ENCODE results near the gene SEC16A. TPM values are rescaled to one million over a fixed set of nuclear protein-coding genes. Genes with fewer than 3 reads are reported as not detected.

The SEC16A gene
- total RNA-seq, 1 donor from 2014 or later: 89.9 TPM

DNA sequence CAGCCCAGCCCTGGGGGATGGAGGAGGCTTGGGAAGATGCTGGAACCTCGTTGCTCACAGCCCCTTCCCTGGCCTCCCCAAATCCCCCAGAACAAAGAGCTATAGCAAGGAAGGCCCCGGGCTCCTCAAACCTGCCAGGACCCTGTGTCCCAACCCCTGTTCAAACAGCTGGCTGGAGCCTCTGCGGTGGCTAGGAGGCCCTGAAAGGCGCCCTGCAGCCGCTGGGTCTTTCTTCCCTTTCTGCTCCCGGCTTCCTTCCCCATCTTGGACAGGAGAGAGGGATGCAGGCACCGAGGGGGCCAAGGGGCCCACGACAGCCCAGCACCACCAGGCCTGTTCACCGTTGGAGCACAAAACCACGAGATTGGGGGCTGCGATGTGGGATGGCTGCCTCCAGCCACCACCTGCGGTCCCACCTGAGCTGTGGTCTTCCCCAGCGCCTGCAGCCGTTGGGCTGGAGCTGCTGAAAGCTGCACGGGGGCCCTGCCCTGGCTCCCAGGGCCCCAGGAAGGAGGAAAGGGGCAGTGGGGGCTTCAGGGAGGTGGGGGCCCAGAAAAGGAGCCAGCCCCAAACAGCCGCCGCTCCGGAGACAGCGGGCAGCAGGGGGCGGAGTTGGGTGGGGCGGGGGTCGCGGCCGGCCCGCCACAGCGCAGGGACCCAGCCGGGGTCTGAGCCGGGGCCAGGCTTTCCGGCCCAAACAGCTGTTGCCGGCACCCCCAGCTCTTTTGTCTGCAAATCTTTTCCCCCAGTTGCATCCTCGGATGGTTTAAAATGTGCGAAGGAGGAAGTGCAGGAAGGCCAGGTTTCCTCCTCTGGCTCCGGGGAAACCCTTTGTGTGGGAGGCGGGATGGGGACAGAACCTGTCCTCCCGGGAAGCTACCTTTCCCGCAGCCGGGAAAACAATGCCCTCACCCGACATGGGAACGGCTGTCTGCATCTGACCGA is 46.9 kb upstream of the SEC16A start:
- TF ChIP-seq, protein P1, sequence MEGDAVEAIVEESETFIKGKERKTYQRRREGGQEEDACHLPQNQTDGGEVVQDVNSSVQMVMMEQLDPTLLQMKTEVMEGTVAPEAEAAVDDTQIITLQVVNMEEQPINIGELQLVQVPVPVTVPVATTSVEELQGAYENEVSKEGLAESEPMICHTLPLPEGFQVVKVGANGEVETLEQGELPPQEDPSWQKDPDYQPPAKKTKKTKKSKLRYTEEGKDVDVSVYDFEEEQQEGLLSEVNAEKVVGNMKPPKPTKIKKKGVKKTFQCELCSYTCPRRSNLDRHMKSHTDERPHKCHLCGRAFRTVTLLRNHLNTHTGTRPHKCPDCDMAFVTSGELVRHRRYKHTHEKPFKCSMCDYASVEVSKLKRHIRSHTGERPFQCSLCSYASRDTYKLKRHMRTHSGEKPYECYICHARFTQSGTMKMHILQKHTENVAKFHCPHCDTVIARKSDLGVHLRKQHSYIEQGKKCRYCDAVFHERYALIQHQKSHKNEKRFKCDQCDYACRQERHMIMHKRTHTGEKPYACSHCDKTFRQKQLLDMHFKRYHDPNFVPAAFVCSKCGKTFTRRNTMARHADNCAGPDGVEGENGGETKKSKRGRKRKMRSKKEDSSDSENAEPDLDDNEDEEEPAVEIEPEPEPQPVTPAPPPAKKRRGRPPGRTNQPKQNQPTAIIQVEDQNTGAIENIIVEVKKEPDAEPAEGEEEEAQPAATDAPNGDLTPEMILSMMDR (IDR thresholded peaks at IDR 0.05; ENCODE audit: unreplicated experiment): no peak
- Mint-ChIP-seq H3K4me3 (no peak overlapping the region), H3K36me3 (no peaks in the 10 kb centered on the region), H3K27ac (no peak overlapping the region), H3K9me3 (no peaks in the 10 kb centered on the region), H3K27me3 (ENCODE audit: low read depth) (no peaks in the 10 kb centered on the region), H3K4me1 (peaks cover 17% of the 10 kb centered on the region)
- no peak for DNase-seq (ENCODE audit: low spot score in 2 of 2, unreplicated experiment in 2 of 2)

DNA sequence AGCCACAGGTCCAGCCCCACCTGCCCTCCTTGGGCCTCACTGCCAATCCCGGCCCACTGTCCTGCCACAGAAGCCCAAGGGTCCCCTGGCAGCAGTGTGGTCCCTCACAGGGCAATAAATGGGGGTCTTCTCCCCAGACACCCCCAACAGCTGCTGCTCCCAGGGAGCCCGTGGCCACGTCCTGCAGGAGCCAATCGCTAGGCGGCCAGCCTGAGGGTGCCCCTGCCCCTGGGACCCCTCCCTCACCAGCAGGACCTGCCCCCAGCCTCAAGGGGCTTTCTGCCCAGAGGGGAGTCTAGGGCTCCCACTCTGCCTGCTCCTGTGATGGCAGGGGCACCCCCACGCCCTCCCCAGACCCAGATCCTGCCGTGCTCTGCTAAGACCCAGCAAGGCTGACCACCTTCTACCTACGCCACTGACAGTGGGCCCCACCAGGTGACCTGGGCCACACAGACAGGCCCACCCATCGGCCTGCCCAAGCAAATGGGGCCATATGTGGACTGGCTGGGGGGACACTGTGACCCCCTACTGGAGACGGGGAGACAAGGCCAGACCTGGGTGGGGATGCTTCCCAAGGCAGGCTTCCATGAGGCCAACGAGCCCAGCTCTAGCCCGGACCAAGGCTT is 46.0 kb upstream of the SEC16A start:
- no peaks in the 10 kb centered on the region for H3K36me3 Mint-ChIP-seq
- peaks cover 17% of the 10 kb centered on the region for H3K4me1 Mint-ChIP-seq
- H3K27me3 Mint-ChIP-seq (ENCODE audit: low read depth): no peaks in the 10 kb centered on the region
- H3K27ac Mint-ChIP-seq: peak overlapping the region; percentile 30
- DNase-seq (ENCODE audit: low spot score in 2 of 2, unreplicated experiment in 2 of 2): no peak
- TF ChIP-seq, protein P1 (IDR thresholded peaks at IDR 0.05; ENCODE audit: unreplicated experiment): no peak
- no peak overlapping the region for H3K4me3 Mint-ChIP-seq
- no peaks in the 10 kb centered on the region for H3K9me3 Mint-ChIP-seq

DNA sequence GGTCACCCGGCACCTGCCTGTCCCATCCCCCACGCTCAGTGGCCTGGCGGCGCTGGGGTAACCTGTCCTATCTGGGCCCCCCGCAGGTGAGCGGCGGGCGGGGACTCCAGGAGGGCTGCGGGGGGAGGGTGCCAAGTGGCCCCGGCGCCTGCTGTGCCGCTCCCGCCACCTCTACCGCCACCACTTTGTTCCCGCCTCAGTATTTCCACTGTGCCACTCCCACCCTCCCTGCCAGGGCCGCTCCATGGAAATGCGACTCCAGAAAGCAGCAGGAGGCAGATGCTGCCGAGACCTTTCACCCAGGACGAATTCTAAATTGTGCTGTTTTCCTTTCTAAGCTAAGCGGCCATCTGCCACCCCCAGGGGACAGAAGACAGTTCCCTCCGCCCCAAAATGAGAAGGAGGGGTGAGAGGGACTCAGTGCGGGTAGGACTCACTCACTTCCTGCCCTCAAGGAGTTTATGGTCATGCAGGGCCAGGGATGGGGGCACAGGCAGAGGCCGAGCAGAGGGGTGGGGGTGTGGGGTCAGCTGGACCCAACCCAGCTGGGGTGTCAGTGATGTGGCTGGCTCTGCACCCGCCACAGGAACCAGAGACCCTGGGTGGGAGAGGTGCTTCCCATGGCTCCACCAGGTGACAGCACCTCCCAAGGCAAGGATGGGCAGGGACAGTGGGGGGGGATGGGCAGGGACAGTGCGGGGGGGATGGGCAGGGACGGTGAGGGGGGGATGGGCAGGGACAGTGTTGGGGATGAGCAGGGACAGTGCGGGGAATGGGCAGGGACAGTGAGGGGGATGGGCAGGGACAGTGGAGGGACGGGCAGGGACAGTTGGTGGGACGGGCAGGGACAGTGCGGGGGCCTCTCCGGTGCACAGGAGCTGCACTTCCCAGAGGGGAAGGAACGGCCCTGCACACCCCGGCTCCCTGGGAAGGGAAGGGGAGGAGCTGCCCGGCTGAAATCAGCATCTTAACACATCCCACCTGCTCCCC is 45.2 kb upstream of the SEC16A start:
- Mint-ChIP-seq H3K36me3 (no peaks in the 10 kb centered on the region), H3K27ac (peak overlapping the region; percentile 66), H3K4me3 (no peak overlapping the region), H3K4me1 (peaks cover 17% of the 10 kb centered on the region), H3K27me3 (ENCODE audit: low read depth) (no peaks in the 10 kb centered on the region), H3K9me3 (no peaks in the 10 kb centered on the region)
- TF ChIP-seq, protein P1 (IDR thresholded peaks at IDR 0.05; ENCODE audit: unreplicated experiment): no peak
- DNase-seq (ENCODE audit: low spot score in 2 of 2, unreplicated experiment in 2 of 2): no peak

DNA sequence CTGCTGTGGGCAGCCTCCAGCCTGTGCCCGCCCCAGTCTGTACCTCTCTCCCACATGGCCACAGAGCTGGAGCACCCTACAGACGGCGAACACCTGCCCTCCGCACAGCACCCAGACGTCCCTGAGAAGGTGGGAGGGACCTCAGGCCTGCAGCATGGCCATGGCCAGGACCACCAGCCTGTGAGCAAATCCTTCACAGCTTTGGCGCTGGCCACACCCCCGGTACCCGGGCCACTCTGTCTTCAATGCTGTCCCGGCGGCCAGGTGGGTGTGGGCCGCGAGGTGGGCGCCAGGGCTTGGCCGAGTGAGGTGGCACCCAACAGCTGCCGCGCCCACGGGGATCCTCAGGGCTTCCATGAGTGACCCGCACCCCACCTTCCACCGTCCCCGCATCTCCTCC is 44.3 kb upstream of the SEC16A start:
- Mint-ChIP-seq H3K27me3 (ENCODE audit: low read depth) (no peaks in the 10 kb centered on the region), H3K4me3 (no peak overlapping the region), H3K27ac (no peak overlapping the region), H3K36me3 (no peaks in the 10 kb centered on the region), H3K4me1 (peaks cover 13% of the 10 kb centered on the region), H3K9me3 (no peaks in the 10 kb centered on the region)
- DNase-seq (ENCODE audit: low spot score in 2 of 2, unreplicated experiment in 2 of 2): no peak
- TF ChIP-seq, protein P1 (IDR thresholded peaks at IDR 0.05; ENCODE audit: unreplicated experiment): no peak

DNA sequence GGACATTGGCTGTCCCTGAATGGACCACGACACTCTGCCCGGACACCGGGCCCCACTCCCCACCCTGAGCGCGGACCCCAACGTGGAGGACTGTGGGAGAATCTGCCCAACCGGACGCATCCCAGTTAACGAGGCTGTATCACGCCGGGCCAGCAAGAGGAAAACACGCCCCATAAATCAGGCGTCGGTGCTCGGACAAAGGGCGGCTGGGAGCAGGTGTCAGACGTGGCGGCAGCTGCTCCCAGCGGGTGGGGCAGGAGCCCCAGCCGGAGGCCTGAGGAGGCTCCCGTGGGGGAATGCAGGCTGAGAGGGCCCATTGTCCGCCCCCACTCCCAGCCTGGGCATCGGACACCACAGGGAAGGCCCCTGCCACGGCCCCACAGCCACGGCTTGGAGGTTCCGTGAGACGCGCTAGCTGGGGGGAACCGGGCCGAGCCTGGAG is 43.8 kb upstream of the SEC16A start:
- Mint-ChIP-seq H3K4me1 (peaks cover 12% of the 10 kb centered on the region), H3K9me3 (no peaks in the 10 kb centered on the region), H3K36me3 (no peaks in the 10 kb centered on the region), H3K27ac (no peak overlapping the region), H3K4me3 (no peak overlapping the region), H3K27me3 (ENCODE audit: low read depth) (no peaks in the 10 kb centered on the region)
- DNase-seq (ENCODE audit: low spot score in 2 of 2, unreplicated experiment in 2 of 2): no peak
- TF ChIP-seq, protein P1 (IDR thresholded peaks at IDR 0.05; ENCODE audit: unreplicated experiment): no peak

Data from mesothelial cell of epicardium (in vitro differentiated cells).